HEK293 (cell line): ENCODE measurements around the gene FAM90A1.
A peak's percentile ranks its signal among the peaks of the same experiment; 100 is the strongest.
"Not testable (repeated sequence)": the region's sequence is repeated elsewhere in the genome, so short reads cannot be mapped to it uniquely, and the experiment has no call there.

Experiments used
- CTCF ChIA-PET: fragments of 350-600 bp; formaldehyde crosslinking; extraction: SDS; loops from one replicate; lab custom pipeline; 2021; ENCODE audit warnings: antibody characterized with exemption; lab: Yijun Ruan, JAX
- POLR2A ChIA-PET: fragments of 300-600 bp; formaldehyde crosslinking; extraction: SDS; loops from one replicate; lab custom pipeline; 2020; ENCODE audit warnings: antibody characterized with exemption, inconsistent platforms; lab: Yijun Ruan, JAX
- H3K27ac ChIP-seq: fragments of 200-500 bp; sonication (Bioruptor generic); 2 replicates; pipeline ENCODE4 v1.5.1; 2014; ENCODE audit warnings: low read depth, low read length, control low read depth, inconsistent platforms; ENCODE audit errors: extremely low read depth
- H3K36me3 ChIP-seq, 2 experiments: fragments of 200-500 bp in 1 of 2; sonication (Bioruptor generic) in 1 of 2; 1 replicate in 1 of 2; 2 replicates in 1 of 2; pipeline ENCODE4 v1.5.1; 2014 to 2017; ENCODE audit warnings: inconsistent platforms in 2 of 2, low read length in 2 of 2; ENCODE audit not compliant: control insufficient read depth in 2 of 2, insufficient read depth in 1 of 2
- H3K4me1 ChIP-seq: fragments of 200-500 bp; sonication (Bioruptor generic); 2 replicates; pipeline ENCODE4 v1.5.1; 2014; ENCODE audit warnings: mild to moderate bottlenecking, low read length, inconsistent platforms; ENCODE audit not compliant: control insufficient read depth, insufficient read depth
- H3K4me3 ChIP-seq: 2 replicates; pipeline ENCODE4 v1.5.1; 2011; ENCODE audit warnings: low read depth, mild to moderate bottlenecking, control low read depth, low read length, moderate library complexity
- H3K9me3 ChIP-seq: fragments of 200-500 bp; sonication (Bioruptor generic); 2 replicates; pipeline ENCODE4 v1.5.1; 2014; ENCODE audit warnings: low read depth, low read length, inconsistent platforms; ENCODE audit not compliant: control insufficient read depth, insufficient read depth
- GFI1B ChIP-seq: fragments of 450-650 bp; formaldehyde crosslinking; IDR thresholded peaks from 2 replicates; pipeline ENCODE4 v1.5.1; 2016; ENCODE audit warnings: missing biosample characterization, missing genetic modification characterization
- SCRT1 ChIP-seq: fragments of 450-650 bp; formaldehyde crosslinking; IDR thresholded peaks from 2 replicates; pipeline ENCODE4 v1.5.1; 2016; ENCODE audit warnings: missing biosample characterization, missing genetic modification characterization, borderline replicate concordance
- SCRT2 ChIP-seq: fragments of 450-650 bp; formaldehyde crosslinking; IDR thresholded peaks from 2 replicates; pipeline ENCODE4 v1.5.1; 2016; ENCODE audit warnings: missing biosample characterization, missing genetic modification characterization
- ZFP69B ChIP-seq: fragments of 450-650 bp; formaldehyde crosslinking; IDR thresholded peaks from 2 replicates; pipeline ENCODE4 v1.5.1; 2016; ENCODE audit warnings: missing biosample characterization, missing genetic modification characterization
- ZIC2 ChIP-seq: fragments of 450-650 bp; formaldehyde crosslinking; IDR thresholded peaks from 2 replicates; pipeline ENCODE4 v1.5.1; 2016; ENCODE audit warnings: missing biosample characterization, missing genetic modification characterization
- ZNF2 ChIP-seq: fragments of 450-650 bp; formaldehyde crosslinking; IDR thresholded peaks from 2 replicates; pipeline ENCODE4 v1.5.1; 2016; ENCODE audit warnings: missing biosample characterization, missing genetic modification characterization
- ZNF600 ChIP-seq: fragments of 450-650 bp; formaldehyde crosslinking; IDR thresholded peaks from 2 replicates; pipeline ENCODE4 v1.5.1; 2016; ENCODE audit warnings: missing biosample characterization, missing genetic modification characterization
- ZNF654 ChIP-seq: fragments of 450-650 bp; formaldehyde crosslinking; IDR thresholded peaks from 2 replicates; pipeline ENCODE4 v1.5.1; 2016; ENCODE audit warnings: low read depth, missing biosample characterization, missing genetic modification characterization
- TF ChIP-seq, protein P1 (sequence below): fragments of 450-650 bp; formaldehyde crosslinking; IDR thresholded peaks from 2 replicates; pipeline ENCODE4 v1.5.1; 2016; ENCODE audit warnings: missing biosample characterization, missing genetic modification characterization
- TF ChIP-seq, protein P2 (sequence below): fragments of 450-650 bp; formaldehyde crosslinking; IDR thresholded peaks from 2 replicates; pipeline ENCODE4 v1.5.1; 2016; ENCODE audit warnings: missing biosample characterization, missing genetic modification characterization
- TF ChIP-seq, protein P3 (sequence below): fragments of 450-650 bp; formaldehyde crosslinking; IDR thresholded peaks from 2 replicates; pipeline ENCODE4 v1.5.1; 2016; ENCODE audit warnings: missing biosample characterization, missing genetic modification characterization

Gene FAM90A1

DNA sequence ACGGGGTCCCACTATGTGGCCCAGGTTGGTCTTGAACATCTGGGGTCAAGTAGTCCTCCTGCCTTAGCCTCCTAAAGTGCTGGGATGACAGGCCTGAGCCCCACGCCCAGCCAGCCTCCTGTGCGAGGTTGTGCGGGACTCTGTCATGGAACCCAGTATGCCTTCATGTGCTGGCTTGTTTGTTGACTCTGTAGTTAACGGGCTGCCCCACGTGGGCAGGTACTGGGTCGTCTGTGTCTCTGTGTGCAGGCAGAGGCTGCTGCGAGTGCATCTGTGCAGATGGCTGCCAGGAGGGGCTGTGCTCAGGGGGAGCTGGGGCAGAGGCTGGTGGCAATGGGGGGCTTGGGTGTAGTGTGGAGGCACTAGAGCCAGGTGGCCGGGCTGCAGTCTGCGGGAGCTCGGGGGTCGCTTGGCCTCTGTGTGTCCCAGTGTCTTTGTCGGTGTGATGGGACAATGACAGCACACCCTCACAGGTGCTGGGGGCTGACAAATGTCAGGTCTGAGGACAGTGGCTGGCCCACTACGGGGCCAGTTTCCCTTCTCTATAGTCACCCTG lies 6.0 kb upstream of the FAM90A1 start:
- H3K9me3 ChIP-seq: not testable (repeated sequence)
- TF ChIP-seq ZNF600 (tag by site-specific recombination): peak; percentile 86
- TF ChIP-seq, all 188 proteins: peak for 1; not testable (repeated sequence) for 187
- not testable (repeated sequence) for H3K4me3 ChIP-seq, H3K4me1 ChIP-seq, H3K27ac ChIP-seq, H3K36me3 ChIP-seq
- POLR2A ChIA-PET: interaction anchor here (1.1 kb wide), 1 partner anchor 10 kb away, joined by 3 read pairs; no protein-coding TSS in a partner anchor
- CTCF ChIA-PET: interaction anchor here (1.3 to 1.6 kb wide), 2 partner anchors 124 to 141 kb away, joined by 4 read pairs; no protein-coding TSS in a partner anchor

DNA sequence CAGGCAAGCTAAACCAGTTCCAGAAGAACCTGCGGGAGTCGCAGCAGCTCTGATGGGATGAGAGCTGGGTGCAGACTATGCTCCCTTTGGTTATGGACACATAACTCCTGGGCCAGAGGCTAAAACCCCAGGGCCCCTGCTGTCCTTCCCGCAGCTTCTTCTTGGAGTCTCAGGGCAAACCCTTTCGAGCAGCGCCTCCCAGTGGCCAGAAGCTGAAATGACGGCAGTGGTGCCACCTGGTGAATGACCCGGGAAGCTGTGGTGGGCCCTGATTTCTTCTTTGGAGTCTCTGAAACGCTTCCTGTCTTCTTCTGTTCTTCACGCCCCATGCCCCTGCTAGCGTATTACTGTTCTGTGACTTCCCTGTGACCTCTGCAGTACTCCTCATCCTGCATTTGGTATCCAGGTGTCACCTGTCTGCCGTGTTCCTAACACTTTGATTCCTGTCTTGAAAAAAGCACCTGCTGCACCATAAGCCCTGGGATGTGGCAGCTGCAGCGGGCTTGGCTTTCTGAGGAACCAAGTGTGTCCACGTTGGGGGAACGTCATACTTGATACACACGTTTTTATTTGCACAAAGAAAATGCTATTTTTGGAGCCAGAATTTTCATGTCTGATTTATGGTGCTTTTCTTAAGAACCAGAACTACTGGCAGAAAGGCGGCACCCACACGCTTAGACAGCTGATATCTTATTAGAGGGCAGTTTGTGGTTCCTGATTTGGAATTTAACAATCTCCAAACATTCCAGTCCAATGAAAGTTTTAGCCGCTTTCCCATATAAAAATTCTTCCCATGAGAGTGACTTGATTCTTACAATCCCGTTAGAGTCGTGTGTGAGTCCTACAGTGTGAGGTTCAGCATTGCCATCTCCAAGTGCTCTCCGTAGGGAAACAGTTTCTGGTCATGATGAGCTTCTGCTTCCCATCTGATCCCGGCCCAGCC lies 4.5 kb upstream of the FAM90A1 start:
- POLR2A ChIA-PET, H3K4me1 ChIP-seq, H3K9me3 ChIP-seq, H3K36me3 ChIP-seq, H3K27ac ChIP-seq, H3K4me3 ChIP-seq: not testable (repeated sequence)
- TF ChIP-seq, protein P1, sequence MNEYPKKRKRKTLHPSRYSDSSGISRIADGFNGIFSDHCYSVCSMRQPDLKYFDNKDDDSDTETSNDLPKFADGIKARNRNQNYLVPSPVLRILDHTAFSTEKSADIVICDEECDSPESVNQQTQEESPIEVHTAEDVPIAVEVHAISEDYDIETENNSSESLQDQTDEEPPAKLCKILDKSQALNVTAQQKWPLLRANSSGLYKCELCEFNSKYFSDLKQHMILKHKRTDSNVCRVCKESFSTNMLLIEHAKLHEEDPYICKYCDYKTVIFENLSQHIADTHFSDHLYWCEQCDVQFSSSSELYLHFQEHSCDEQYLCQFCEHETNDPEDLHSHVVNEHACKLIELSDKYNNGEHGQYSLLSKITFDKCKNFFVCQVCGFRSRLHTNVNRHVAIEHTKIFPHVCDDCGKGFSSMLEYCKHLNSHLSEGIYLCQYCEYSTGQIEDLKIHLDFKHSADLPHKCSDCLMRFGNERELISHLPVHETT (tag by site-specific recombination): 0 out of 2 replicates have a peak, but pooled peaks have one; percentile 21
- 0 out of 2 replicates have a peak, but pooled peaks have one; percentile 7 for TF ChIP-seq GFI1B (tag by site-specific recombination)
- peak; percentile 93 for TF ChIP-seq SCRT1 (tag by site-specific recombination)
- 0 out of 2 replicates have a peak, but pooled peaks have one; percentile 31 for TF ChIP-seq ZFP69B (tag by site-specific recombination)
- TF ChIP-seq ZIC2 (tag by site-specific recombination): 0 out of 2 replicates have a peak, but pooled peaks have one; percentile 27
- TF ChIP-seq SCRT2: peak; percentile 92
- peak; percentile 83 for TF ChIP-seq ZNF654 (tag by site-specific recombination)
- TF ChIP-seq, protein P2, sequence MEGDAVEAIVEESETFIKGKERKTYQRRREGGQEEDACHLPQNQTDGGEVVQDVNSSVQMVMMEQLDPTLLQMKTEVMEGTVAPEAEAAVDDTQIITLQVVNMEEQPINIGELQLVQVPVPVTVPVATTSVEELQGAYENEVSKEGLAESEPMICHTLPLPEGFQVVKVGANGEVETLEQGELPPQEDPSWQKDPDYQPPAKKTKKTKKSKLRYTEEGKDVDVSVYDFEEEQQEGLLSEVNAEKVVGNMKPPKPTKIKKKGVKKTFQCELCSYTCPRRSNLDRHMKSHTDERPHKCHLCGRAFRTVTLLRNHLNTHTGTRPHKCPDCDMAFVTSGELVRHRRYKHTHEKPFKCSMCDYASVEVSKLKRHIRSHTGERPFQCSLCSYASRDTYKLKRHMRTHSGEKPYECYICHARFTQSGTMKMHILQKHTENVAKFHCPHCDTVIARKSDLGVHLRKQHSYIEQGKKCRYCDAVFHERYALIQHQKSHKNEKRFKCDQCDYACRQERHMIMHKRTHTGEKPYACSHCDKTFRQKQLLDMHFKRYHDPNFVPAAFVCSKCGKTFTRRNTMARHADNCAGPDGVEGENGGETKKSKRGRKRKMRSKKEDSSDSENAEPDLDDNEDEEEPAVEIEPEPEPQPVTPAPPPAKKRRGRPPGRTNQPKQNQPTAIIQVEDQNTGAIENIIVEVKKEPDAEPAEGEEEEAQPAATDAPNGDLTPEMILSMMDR (tag by site-specific recombination): peak; percentile 92
- TF ChIP-seq ZNF2 (tag by site-specific recombination): 0 out of 2 replicates have a peak, but pooled peaks have one; percentile 48
- TF ChIP-seq, protein P3, sequence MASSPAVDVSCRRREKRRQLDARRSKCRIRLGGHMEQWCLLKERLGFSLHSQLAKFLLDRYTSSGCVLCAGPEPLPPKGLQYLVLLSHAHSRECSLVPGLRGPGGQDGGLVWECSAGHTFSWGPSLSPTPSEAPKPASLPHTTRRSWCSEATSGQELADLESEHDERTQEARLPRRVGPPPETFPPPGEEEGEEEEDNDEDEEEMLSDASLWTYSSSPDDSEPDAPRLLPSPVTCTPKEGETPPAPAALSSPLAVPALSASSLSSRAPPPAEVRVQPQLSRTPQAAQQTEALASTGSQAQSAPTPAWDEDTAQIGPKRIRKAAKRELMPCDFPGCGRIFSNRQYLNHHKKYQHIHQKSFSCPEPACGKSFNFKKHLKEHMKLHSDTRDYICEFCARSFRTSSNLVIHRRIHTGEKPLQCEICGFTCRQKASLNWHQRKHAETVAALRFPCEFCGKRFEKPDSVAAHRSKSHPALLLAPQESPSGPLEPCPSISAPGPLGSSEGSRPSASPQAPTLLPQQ (tag by site-specific recombination): peak; percentile 45; the same call in 1 of the 2 replicates
- CTCF ChIA-PET: interaction anchor here (0.6 to 2.4 kb wide), 23 partner anchors 9 to 581 kb away, joined by 3 to 38 read pairs (median 5); partner anchors contain the start of genes C3AR1 and CLEC4A

DNA sequence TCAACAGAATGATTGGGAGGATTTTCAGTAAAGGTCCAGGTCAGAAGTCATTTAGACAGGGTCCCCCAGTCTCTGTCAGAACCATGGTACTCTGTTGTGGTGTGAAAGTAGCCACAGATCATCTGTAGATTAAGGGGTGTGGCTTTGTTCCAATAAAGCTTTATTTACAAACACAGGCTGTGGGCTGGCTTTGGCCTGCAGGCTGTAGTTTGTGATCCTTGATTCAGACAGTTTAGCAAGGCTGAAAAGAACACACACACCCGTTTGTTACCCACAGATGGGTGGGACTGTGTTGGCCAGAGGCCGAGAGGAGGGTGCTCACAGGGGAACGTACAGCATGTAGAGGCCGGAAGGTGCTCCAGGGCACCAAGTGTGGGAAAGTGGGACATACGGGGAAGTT lies 3.6 kb upstream of the FAM90A1 start:
- CTCF ChIA-PET: interaction anchor here (0.6 to 2.4 kb wide), 19 partner anchors 9 to 581 kb away, joined by 3 to 38 read pairs (median 7); partner anchors contain the start of genes C3AR1 and CLEC4A
- H3K4me1 ChIP-seq, POLR2A ChIA-PET, H3K36me3 ChIP-seq, H3K9me3 ChIP-seq, H3K27ac ChIP-seq, H3K4me3 ChIP-seq: not testable (repeated sequence)
